ENCODE measurements around the gene TTF1.
A peak's percentile ranks its signal among the peaks of the same experiment; 100 is the strongest.

TTF1 gene

DNA sequence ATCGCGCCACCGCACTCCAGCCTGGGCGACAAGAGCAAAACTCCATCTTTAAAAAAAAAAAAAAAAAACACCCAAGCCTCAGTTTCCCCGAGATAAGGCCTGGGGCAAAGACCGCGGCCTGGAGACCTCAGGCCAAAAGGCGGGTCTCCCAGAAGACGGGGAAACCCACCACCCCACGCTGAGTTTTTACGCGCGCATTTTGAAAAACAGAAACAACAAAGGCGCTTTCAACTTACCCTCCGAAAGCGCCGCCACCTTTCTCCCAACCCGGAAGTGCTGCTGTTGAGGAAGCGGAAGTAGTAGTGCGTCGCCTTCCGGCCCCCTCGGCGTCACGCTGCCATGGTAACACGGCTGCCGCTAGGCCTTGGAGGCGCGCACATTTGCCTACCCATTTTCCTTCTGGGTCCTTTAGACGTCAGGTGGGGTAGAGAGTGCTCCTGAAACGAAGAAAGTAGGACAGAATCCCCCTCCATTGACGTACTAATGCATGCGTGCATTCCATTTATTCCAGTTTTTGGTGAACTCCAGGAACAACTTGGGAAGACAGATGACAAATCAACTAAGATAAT is at the start of gene TTF1:
Gene TTF1, minus strand, starts transcription at position 287 of the 569 bp plus-strand sequence. CDS start 4,019 bp downstream, outside the sequence.
- DNase-seq = peak; percentile 95

- no peak for DNase-seq
Measured at GRCh38 chr9:132456241-132456640, 49.6 kb upstream of the TTF1 start.

- no peak for DNase-seq
Measured at GRCh38 chr9:132451276-132451675, 44.6 kb upstream of the TTF1 start.

- DNase-seq = no peak
Measured at GRCh38 chr9:132447902-132448301, 41.3 kb upstream of the TTF1 start.

DNA sequence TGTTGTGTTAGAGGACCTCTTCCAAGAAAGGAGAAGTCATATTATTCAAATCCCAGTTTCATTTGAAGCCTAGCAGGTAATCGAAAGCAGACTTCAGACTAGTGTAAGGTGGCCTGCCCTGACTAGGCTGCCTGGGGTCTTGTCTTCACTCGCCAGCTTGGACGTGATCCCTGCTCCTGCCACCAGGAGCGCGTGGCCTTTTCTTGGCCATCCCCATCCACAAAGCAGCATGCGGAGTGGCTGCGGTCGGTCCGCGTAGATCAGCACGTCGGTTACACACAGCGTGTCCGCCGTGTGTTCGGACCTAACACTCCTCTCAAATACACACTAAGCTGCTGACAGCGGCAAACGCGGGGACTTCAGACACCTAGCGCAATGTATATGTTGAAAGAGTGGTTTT is 40.7 kb upstream of the TTF1 start:
- peak; percentile 65 for DNase-seq

- no peak for DNase-seq
Measured at GRCh38 chr9:132446887-132447286, 40.2 kb upstream of the TTF1 start.

DNA sequence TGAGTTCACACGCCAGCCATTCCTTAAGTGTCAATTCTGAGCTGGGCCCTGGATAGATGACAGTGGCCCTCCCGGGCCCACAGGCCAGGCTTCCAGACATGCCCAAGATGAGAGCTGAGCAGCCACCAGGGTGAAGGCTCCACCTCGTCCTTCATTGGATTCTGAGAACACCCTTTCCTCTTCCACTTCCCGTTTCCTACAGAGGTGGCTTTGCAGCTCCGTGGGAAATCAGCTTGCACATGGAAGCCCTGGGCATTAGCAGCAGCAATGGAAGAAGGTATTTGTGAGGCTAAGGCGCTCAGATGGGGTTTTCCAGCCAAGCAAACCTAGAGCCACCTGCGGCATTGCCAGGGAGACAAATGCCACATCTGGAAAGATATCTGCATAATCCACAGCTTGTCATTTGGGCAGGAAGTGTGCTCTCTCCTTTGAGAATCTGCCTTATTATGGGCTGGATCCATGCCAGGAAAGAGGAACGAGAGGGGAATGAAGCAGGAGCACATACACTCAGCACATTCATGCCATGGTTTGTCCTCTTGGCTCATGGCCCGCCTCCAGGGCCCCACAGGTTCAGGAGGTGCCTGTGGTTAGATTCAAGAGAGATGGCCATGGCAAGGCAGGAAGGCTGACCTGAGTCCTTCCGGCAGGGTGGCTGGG is 37.4 kb upstream of the TTF1 start:
- no peak for DNase-seq

DNA sequence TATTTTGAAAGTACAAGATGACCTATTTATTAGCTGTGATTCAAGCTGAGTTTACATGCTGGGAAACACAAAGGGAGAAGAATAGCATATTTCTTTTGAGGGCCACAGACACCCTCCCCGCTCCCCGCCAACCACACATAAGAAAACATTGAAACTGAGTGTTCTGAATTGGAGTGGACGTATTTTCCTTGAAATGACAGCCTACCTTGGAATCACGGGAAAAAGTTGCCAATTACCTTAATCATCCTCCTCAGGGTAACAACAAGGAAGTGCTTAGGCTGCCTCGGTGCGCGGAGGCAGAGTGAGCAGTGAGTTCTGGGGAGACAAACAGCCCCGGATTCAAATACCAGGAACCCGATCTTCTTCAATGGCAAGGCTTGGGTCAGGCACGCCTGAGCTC is 34.8 kb upstream of the TTF1 start:
- no peak for DNase-seq

DNA sequence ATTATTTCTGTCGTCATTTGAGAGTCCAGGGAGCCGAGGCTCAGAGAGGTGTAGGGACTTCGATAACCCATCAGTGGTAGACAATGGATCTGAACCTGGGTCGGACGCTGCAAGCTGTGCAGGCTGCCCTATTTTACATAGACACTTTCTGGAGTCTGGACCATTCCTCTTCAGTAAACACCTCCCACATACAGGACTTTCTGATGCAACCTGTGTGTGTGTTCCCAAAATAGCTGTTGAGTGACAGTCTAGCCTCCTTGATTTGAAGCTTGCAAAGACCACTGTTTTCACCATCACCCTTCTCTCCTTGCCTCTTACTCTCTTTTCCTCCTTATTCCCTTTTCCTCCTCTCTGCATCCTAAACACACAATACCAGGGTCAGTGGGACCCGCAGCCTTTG is 34.1 kb upstream of the TTF1 start:
- DNase-seq = no peak

DNA sequence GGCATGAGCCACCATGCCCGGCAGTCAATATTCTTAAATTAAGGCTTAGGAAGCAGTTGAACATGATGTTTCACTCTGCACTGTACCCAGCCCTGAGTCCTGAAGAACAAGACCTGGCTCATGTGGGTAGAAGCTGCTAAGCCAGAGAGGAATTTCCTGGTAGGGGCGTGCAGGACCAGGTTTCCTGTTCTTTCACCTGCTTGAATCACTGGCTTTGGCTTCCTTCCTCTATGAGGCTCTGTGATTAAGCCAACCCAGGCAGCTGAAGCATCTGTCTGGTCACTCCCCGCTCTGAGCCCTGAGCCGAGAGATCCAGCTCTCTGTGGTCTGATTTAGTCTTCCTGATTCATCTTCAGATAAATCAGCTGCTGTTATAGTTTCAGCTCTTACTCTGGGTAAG is 32.5 kb upstream of the TTF1 start:
- DNase-seq = no peak

GRCh38 chr9:132434881-132435280 is 28.2 kb upstream of the TTF1 start:
- DNase-seq = no peak

- DNase-seq = no peak
Measured at GRCh38 chr9:132430998-132431397, 24.4 kb upstream of the TTF1 start.

GRCh38 chr9:132426639-132427414 is 20.2 kb upstream of the TTF1 start:
- no peak for DNase-seq

DNA sequence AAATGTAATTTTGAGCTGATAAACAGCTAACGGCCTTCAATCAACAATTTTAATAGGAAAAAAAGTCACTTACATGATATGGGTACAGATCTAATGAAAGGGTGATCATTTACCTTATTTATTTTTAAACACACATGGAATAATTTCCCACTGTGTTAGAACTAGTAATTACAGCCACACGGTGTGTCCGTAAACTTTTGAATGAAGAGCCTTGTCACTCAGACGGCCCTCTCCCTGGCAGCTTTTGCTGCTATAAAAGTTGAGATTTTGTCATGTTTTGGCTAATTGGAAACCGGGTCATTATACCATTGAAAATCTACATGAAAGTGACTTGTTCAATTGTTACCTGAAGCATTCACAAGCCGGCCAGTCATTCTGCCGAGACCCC is 19.0 kb upstream of the TTF1 start:
- DNase-seq = no peak

DNA sequence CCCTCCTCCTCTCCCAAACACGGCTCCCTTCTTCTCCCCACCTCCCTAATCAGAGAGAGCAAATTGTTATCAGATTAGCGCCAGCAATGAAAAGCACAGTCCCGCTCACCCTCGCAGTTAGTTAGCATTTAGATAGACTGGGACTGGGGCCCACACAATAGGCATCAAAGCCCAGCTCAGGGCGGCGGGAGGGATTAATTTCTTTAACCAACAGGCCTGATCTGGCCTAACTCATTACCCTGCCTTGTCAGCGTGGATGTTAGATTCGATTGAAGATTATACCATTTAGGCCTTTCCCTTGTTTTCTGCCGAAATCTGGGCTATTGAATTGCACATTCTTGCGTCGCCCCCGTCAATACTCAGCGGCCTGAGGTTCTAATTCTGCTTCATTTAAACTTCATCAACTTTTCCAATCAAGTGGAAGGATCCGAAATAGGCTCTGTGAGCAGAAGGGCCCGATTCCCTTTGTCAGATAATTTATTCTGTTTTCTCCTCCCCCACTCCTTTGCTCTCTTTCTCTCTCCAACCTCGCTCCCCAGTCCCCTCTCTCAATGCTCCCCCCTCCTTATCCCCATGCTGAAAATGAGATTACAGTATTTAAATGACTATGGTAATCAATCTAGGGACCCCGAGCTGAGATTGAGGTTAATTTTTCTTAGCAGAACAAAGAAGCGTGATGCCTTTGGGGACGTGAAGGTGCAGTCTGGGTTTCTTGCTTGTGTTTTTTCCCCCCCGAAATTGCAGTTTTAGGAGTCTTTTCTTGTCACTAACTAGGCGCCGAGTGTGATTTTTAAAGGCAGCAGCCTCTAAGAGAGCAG is 18.4 kb upstream of the TTF1 start:
- DNase-seq = peak; percentile 85

DNA sequence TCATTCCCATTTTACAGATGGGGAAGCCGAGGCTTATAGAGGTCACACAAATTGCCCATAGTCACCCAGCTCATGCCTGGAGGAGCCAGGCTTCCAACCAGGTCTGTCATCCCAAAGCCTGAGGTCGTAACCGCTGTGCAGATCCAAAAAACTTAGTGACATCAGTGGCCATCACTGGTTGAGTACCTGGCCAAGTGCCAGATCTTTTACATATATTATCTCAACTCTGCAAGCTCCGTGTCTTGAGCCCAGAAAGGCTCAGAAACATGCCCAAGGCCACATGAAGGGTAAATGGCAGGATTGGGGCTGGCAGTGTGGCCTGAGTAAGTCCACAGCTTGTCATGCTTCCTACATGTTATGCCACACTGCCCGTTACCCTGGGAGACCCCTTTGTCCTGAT is 16.9 kb upstream of the TTF1 start:
- DNase-seq = no peak

DNA sequence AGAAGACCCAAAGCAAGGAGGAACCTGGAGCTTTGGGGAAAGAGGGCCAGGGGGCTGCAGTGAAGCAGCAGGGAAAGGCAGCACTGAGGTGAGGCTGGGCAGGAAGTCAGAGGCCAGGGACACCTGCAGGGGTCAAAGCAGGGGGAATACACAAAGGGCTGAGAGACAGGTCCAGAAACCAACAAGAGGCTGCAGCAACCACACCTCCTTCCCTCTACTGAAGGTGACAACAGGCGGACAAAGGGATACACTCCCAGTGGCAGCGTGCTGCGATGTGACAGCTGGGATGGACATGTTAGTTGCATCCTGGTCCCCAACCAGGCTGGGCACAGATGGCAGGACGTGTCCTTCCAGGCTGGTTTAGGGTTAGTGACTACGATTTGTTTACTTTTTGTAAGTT is 15.9 kb upstream of the TTF1 start:
- no peak for DNase-seq

DNA sequence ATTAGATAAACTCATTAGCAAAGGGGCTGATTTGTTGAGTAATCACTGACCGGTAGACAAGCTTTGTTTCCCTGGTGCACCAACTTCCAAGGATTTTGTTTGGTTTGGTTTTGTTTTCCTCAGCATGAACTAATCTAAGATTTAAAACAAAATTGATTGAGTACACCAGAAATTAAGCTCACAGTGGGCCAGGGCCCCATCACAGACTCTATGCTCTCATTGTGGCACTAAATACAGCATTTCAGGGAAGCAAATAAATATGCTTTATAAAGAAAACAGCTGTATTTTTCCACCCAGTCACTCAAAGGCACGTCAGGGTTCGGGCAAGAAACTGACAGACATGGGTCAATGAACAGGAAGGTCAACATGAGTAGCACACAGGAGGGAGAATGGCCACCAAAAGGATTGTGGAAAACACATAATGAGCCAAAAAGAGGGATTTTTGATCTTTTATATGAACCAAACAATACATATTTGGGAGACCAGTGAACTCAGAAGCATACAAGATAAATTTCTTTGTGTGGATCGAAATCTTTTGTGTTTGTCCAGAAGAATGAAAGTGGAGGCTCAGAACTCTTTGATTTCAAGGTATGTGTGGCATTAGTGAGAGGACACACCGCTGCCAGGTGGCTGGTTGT is 12.2 kb upstream of the TTF1 start:
- DNase-seq = no peak

GRCh38 chr9:132415181-132415580 is 8.5 kb upstream of the TTF1 start:
- DNase-seq = no peak

DNA sequence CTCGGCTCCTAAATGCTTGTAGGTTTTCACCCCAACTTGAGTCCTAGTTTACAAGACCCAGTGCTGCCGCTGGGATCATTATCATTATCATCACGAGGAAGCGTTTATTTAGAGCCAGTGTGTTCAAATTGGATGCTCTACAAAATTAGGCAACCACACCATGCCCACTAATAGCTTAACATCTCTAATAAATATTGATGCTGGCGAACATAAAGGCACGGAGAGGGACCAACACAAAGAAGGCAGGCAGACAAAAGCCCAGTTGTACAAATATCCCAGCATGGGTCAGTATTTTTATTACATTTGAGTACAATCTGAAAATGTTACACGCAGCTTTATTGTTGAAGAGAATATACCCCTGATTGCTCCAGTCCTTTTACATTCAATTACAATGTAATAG is 8.1 kb upstream of the TTF1 start:
- no peak for DNase-seq

- no peak for DNase-seq
Measured at GRCh38 chr9:132413926-132414325, 7.3 kb upstream of the TTF1 start.

GRCh38 chr9:132412089-132412488 is 5.4 kb upstream of the TTF1 start:
- peak; percentile 74 for DNase-seq

DNA sequence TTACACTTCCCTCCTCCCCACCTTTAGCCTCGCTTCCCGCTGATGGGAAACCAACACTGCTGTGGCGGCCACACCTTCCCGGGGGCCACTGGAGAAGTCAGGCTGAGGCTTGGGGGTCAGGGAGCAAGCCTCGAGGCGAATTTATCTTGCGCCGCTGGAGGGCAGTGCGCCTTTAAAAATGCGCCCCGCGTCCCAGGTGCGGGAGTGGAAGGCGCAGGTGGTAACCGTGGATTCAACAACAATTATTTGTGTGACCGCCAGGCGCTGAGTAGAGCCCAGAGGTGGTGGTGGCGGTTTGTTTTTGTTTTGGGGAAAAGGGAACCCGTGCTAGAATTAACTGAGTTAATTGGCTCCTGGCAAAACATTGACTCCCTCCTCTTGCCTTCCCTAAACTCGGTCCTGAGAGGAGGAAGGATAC is 4.5 kb upstream of the TTF1 start:
- peak; percentile 81 for DNase-seq
